K562 (cell line): ENCODE measurements around the gene TLN1. TPM values are rescaled to one million over a fixed set of nuclear protein-coding genes. Genes with fewer than 3 reads are reported as not detected.

ENCODE experiments used
- ATAC-seq: fragments of 200-7000 bp; cut with Tn5 transposase; 3 replicates; pipeline ENCODE4 v1.9.1; 2020; ENCODE audit warnings: moderate library complexity
- BruUV-seq: library from RNA; stranded (reverse); fragments of 400-500 nt; replicated peaks from 2 replicates; lab custom pipeline; 2021; lab: Mats Ljungman, UMichigan
- CTCF ChIA-PET: fragments of 300-600 bp; formaldehyde crosslinking; extraction: SDS; loops from one replicate; lab custom pipeline; 2021; ENCODE audit warnings: low intra/inter-chr PET ratio; lab: Yijun Ruan, JAX
- POLR2A ChIA-PET: fragments of 300-600, 350-650 bp; sonication (Branson Sonifier 250); formaldehyde crosslinking; extraction: SDS; loops from one replicate; lab custom pipeline; 2021; ENCODE audit warnings: antibody characterized with exemption, inconsistent platforms; lab: Yijun Ruan, JAX
- DNase-seq, 4 experiments: peaks; one replicate each; pipeline versions ENCODE4 v3.0.0 to v3.0.0-alpha.2; 2011 to 2018; ENCODE audit warnings: low spot score in 3 of 4, mixed read lengths in 3 of 4; ENCODE audit errors: extremely low read depth in 1 of 4
- FAIRE-seq: peaks from 2 replicates; lab custom pipeline; 2011; peaks lifted over from hg19 to GRCh38; lab: Jason Lieb, UNC
- H2AFZ ChIP-seq: 2 replicates; pipeline ENCODE4 v1.6.0; 2011; ENCODE audit warnings: low read depth, low read length, control low read depth, inconsistent platforms
- H3K27ac ChIP-seq: fragments of 200-600 bp; 3 replicates; pipeline ENCODE4 v1.8.0; 2011; ENCODE audit warnings: low read depth, mild to moderate bottlenecking, control low read depth, inconsistent platforms, low read length, moderate library complexity, mixed read lengths; ENCODE audit errors: extremely low read depth
- H3K27me3 ChIP-seq, 2 experiments: fragments of 300-600 bp in 1 of 2; 2 replicates in 1 of 2; 3 replicates in 1 of 2; pipeline versions ENCODE4 v1.6.0 to v1.8.0; 2011; ENCODE audit warnings: inconsistent platforms in 2 of 2, low read length in 2 of 2, mild to moderate bottlenecking in 1 of 2, mixed read lengths in 1 of 2, moderate library complexity in 1 of 2; ENCODE audit not compliant: control insufficient read depth in 2 of 2, insufficient read depth in 2 of 2
- H3K36me3 ChIP-seq: fragments of 300-600 bp; 3 replicates; pipeline ENCODE4 v1.8.0; 2011; ENCODE audit warnings: mild to moderate bottlenecking, low read length, inconsistent platforms; ENCODE audit not compliant: control insufficient read depth, insufficient read depth
- H3K4me1 ChIP-seq, 2 experiments: fragments of 200-600 bp in 1 of 2; replicated peaks in 1 of 2; 2 replicates in 1 of 2; 3 replicates in 1 of 2; pipeline versions ENCODE4 v1.5.1 to v1.8.0; 2011; ENCODE audit warnings: inconsistent platforms in 2 of 2, low read length in 2 of 2, mild to moderate bottlenecking in 1 of 2, mixed read lengths in 1 of 2, moderate library complexity in 1 of 2; ENCODE audit not compliant: control insufficient read depth in 2 of 2, insufficient read depth in 2 of 2
- H3K4me2 ChIP-seq: 2 replicates; pipeline ENCODE4 v1.6.1; 2011; ENCODE audit warnings: low read length, control low read depth, inconsistent platforms, mixed read lengths; ENCODE audit not compliant: insufficient read depth
- H3K4me3 ChIP-seq: fragments of 200-600 bp; sonication (generic), shearing (Covaris generic); 2 replicates; pipeline ENCODE4 v1.5.1; 2016; ENCODE audit warnings: control low read depth, inconsistent platforms
- H3K79me2 ChIP-seq: fragments of 200-600 bp; 3 replicates; pipeline ENCODE4 v1.8.0; 2011; ENCODE audit warnings: low read length, inconsistent platforms; ENCODE audit not compliant: control insufficient read depth, insufficient read depth
- H3K9ac ChIP-seq, 2 experiments: 2 replicates each; pipeline versions ENCODE4 v1.6.0 to v1.6.1; 2011; ENCODE audit warnings: low read depth in 2 of 2, low read length in 2 of 2, control low read depth in 1 of 2, inconsistent platforms in 1 of 2, mild to moderate bottlenecking in 1 of 2, mixed read lengths in 1 of 2; ENCODE audit not compliant: insufficient read depth in 1 of 2
- H3K9me1 ChIP-seq: one replicate; pipeline ENCODE4 v1.6.0; 2011; ENCODE audit warnings: inconsistent platforms, mild to moderate bottlenecking, low read length, moderate library complexity; ENCODE audit not compliant: control insufficient read depth, insufficient read depth
- H3K9me3 ChIP-seq: replicated peaks from 2 replicates; pipeline ENCODE4 v1.5.1; 2011; ENCODE audit warnings: low read depth, low read length, inconsistent platforms; ENCODE audit not compliant: control insufficient read depth, insufficient read depth
- H4K20me1 ChIP-seq: replicated peaks from 2 replicates; pipeline ENCODE4 v1.6.1; 2011; ENCODE audit warnings: low read length, inconsistent platforms, mixed read lengths; ENCODE audit not compliant: control insufficient read depth, insufficient read depth
- CHD1 ChIP-seq: fragments of 200-600 bp; sonication (generic); IDR thresholded peaks from one replicate; pipeline ENCODE4 v1.6.1; 2012; ENCODE audit warnings: mild to moderate bottlenecking, moderate library complexity, low read length, inconsistent platforms
- HCFC1 ChIP-seq: IDR thresholded peaks from 2 replicates; pipeline ENCODE4 v1.6.1; 2012; ENCODE audit warnings: low read depth, low read length, improper control_type of control experiment
- MCM5 ChIP-seq: fragments of 450-650 bp; IDR thresholded peaks from 2 replicates; pipeline ENCODE4 v1.6.1; 2016; ENCODE audit warnings: low read depth
- MYNN ChIP-seq, 2 experiments: sonication (generic); formaldehyde crosslinking in 1 of 2; IDR thresholded peaks; 2 replicates each; pipeline versions ENCODE4 v1.5.0 to v1.6.1; 2016 to 2020; ENCODE audit warnings: antibody characterized with exemption in 1 of 2, missing genetic modification reagents in 1 of 2
- PCBP1 ChIP-seq: fragments of 200-400 bp; formaldehyde crosslinking; IDR thresholded peaks from 2 replicates; pipeline ENCODE4 v1.6.1; 2018; ENCODE audit warnings: mild to moderate bottlenecking, low read depth, low read length; ENCODE audit not compliant: poor library complexity, severe bottlenecking
- WGBS: fragments of 100-300 bp; shearing (Covaris generic); methylation state at CpG from one replicate; pipeline ENCODE4 v1.1.6; 2016; ENCODE audit warnings: low coverage, mixed read lengths; ENCODE audit not compliant: insufficient coverage; ENCODE audit errors: missing lambda C conversion rate; 5-methylcytosine and 5-hydroxymethylcytosine counted together
- in situ Hi-C: fragments of 300-500 bp; cut with MboI; formaldehyde crosslinking; loops from 4 replicates; pipeline ENCODE4 v1.15.0; 2018; ENCODE audit warnings: inconsistent platforms, mixed read lengths
- intact Hi-C: fragments of 100-400 bp; cut with micrococcal nuclease; formaldehyde crosslinking; loops from 2 replicates; pipeline ENCODE4 v1.14.2; 2022
- polyA plus RNA-seq, 8 experiments: library from polyadenylated mRNA; depleted of rRNA in 4 of 8; stranded (reverse) in 5 of 8; unstranded in 3 of 8; fragments of >200 nt; fragmentation: Nextera tagmentation in 2 of 8; fragmentation: Illumina TruSeq in 1 of 8; extraction: Ambion mirVana in 2 of 8; extraction: Trizol in 1 of 8; gene quantifications; 2 replicates each; pipeline versions ENCODE4 v1.2.1 to v1.2.3, GENCODE V29; 2011 to 2014; ENCODE audit warnings: inconsistent platforms in 1 of 8, missing spikeins in 1 of 8
- total RNA-seq, 7 experiments: library from RNA; depleted of rRNA in 6 of 7; stranded (reverse); fragments of >200 nt in 6 of 7; fragmentation: Illumina TruSeq in 2 of 7; extraction: Trizol in 2 of 7; gene quantifications; 2 replicates each; pipeline versions ENCODE4 v1.2.1 to v1.2.3, GENCODE V29; 2011 to 2021; ENCODE audit warnings: low replicate concordance in 1 of 7
- TF ChIP-seq, protein P1 (sequence below), 3 experiments: fragments of 200-800 bp in 1 of 3; sonication (Bioruptor generic) in 1 of 3; sonication (generic) in 1 of 3; formaldehyde crosslinking in 1 of 3; IDR thresholded peaks; 2 replicates each; pipeline versions ENCODE4 v1.6.1 to v1.8.0; 2016 to 2022; ENCODE audit warnings: mild to moderate bottlenecking in 2 of 3, missing compliant biosample characterization in 2 of 3, missing genetic modification characterization in 2 of 3, missing genetic modification reagents in 1 of 3
- TF ChIP-seq, protein P2 (sequence below): fragments of 450-650 bp; IDR thresholded peaks from 2 replicates; pipeline ENCODE4 v1.6.1; 2016; ENCODE audit warnings: low read depth, mild to moderate bottlenecking, moderate library complexity
- TF ChIP-seq, protein P3 (sequence below): fragments of 450-650 bp; IDR thresholded peaks from 2 replicates; pipeline ENCODE4 v1.6.1; 2018; ENCODE audit not compliant: partially characterized antibody

TLN1 gene
- total and polyA plus RNA-seq, 9 of the 15 experiments (the other 6 are each of a cell fraction or from before 2014, with no cell fraction given), result 3.6 to 240 (median 54.8) TPM

DNA sequence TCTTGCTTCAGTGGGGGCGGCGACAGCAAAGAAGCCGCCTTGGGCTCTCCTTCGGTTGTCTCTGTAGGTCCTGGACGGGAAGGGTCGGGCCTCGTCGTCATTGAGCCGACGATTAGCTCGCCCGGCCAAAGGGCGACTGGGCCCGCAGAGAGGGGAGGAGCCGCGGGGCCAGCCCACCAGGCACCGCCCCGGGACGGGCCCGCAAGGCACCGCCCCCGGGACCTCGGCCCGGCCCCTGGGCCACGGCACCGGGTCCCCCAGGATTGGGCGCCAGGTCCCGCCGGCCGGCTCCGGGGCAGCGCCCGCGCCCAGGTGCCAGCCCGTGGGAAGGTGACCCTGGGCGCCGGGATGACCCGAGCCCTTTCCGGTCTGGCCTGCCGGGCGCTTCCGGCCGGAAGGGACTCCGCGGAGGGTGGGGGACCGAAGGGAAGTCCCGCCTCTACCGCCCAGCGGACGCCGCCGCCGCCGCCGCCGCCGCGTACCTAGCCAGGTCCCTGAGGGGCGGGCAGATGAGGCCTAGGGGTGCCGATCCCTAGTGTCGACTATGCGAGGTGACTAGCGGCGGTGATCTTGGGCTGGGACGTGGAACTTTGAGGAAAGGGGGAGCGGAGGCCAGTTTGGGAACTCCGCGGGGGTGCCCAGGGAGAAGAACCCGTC lies 17.0 kb upstream of the TLN1 start, which contains the start of the genes GBA2 and RGP1 (continued):
- TF ChIP-seq HCFC1 (peak; percentile 36; the same call in 1 of the 2 replicates), PCBP1 (peak; percentile 49), MCM5 (no peak)
- TF ChIP-seq, all 486 proteins: peak for 55

DNA sequence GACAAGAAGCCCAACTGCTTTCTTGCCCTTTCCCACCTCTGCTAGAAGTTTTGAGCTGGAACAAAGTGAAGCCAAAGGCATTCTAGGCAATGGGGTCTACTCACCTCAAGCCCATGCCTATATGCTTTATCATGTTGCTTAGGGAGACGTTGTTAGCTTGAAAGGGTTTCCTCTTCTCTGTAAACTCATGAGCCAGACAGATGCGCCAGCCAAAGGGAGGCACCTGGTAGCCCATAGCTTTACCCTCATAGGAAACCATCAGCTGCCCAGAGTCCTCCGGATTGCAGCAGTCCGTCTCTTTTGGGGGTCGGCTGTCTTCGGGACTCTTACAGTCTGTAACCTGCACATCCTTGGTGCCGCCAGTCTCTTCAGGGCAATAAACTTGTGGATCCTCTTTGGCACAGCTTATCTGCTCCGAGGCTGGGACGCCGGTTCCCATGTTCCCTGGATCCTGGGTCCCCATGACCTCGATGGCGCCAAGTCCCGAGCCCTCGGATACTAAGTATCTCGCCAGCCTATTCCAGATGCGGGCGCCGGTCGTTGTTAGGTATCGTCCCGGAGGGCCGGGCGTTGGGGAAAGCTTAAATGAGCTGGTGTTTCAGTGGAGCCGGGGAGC lies 16.4 kb upstream of the TLN1 start:
- CTCF ChIA-PET, result no interaction called here
- in situ Hi-C loops, result no loop called here
- 0% methylated on average over 18 of the region's 24 CpGs for WGBS
- Histone ChIP-seq H3K27me3 (no peaks in the 10 kb centered on the region), H3K9me1 (peaks cover 6% of the 10 kb centered on the region), H3K4me3 (peak overlapping the region; percentile 95), H3K4me1 (peaks cover 8 to 18% of the 10 kb centered on the region in 2 experiments; a peak in 4 of 5 replicates), H3K79me2 (peaks cover 63% of the 10 kb centered on the region)
- FAIRE-seq, result no peak
- intact Hi-C loops, result loop anchor here (2.0 kb wide), 1 partner anchor 16 kb away; the partner anchor contains the start of genes CREB3 and TLN1
- DNase-seq, result no peak
- BruUV-seq, result no TSS peak
- TF ChIP-seq, protein P1, sequence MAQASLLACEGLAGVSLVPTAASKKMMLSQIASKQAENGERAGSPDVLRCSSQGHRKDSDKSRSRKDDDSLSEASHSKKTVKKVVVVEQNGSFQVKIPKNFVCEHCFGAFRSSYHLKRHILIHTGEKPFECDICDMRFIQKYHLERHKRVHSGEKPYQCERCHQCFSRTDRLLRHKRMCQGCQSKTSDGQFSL (CRISPR knock-in tag; IDR thresholded peaks at IDR 0.05), result 0 out of 2 replicates have a peak, but pooled peaks have one; percentile 24
- TF ChIP-seq, protein P1 (tag; IDR thresholded peaks at IDR 0.05), result no peak
- TF ChIP-seq, protein P2, sequence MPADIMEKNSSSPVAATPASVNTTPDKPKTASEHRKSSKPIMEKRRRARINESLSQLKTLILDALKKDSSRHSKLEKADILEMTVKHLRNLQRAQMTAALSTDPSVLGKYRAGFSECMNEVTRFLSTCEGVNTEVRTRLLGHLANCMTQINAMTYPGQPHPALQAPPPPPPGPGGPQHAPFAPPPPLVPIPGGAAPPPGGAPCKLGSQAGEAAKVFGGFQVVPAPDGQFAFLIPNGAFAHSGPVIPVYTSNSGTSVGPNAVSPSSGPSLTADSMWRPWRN, result no peak
- no peak for TF ChIP-seq MYNN (IDR thresholded peaks at IDR 0.05)
- TF ChIP-seq MYNN (CRISPR knock-in tag; IDR thresholded peaks at IDR 0.05), result no peak
- TF ChIP-seq, protein P3, sequence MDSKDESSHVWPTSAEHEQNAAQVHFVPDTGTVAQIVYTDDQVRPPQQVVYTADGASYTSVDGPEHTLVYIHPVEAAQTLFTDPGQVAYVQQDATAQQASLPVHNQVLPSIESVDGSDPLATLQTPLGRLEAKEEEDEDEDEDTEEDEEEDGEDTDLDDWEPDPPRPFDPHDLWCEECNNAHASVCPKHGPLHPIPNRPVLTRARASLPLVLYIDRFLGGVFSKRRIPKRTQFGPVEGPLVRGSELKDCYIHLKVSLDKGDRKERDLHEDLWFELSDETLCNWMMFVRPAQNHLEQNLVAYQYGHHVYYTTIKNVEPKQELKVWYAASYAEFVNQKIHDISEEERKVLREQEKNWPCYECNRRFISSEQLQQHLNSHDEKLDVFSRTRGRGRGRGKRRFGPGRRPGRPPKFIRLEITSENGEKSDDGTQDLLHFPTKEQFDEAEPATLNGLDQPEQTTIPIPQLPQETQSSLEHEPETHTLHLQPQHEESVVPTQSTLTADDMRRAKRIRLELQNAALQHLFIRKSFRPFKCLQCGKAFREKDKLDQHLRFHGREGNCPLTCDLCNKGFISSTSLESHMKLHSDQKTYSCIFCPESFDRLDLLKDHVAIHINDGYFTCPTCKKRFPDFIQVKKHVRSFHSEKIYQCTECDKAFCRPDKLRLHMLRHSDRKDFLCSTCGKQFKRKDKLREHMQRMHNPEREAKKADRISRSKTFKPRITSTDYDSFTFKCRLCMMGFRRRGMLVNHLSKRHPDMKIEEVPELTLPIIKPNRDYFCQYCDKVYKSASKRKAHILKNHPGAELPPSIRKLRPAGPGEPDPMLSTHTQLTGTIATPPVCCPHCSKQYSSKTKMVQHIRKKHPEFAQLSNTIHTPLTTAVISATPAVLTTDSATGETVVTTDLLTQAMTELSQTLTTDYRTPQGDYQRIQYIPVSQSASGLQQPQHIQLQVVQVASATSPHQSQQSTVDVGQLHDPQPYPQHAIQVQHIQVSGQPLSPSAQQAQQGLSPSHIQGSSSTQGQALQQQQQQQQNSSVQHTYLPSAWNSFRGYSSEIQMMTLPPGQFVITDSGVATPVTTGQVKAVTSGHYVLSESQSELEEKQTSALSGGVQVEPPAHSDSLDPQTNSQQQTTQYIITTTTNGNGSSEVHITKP, result no peak
- peak; percentile 34 for TF ChIP-seq CHD1
- TF ChIP-seq, all 486 proteins: peak for 2
- POLR2A ChIA-PET, result interaction anchor here (0.7 to 3.9 kb wide), 9 partner anchors 8 to 87 kb away, joined by 3 to 17 read pairs (median 3); partner anchors contain the start of genes CREB3 and TLN1
- Histone ChIP-seq H2AFZ (peak overlapping the region; percentile 79; the same call in 1 of the 2 replicates), H3K36me3 (peaks cover 55% of the 10 kb centered on the region), H3K4me2 (peak overlapping the region; percentile 93), H3K9ac (peak overlapping the region; percentile 86 to 91), H4K20me1 (peaks cover 19% of the 10 kb centered on the region), H3K27ac (peak overlapping the region; percentile 91), H3K9me3 (no peaks in the 10 kb centered on the region)
- ATAC-seq, result no peak
